ENCODE results near the gene HID1. TPM values are rescaled to one million over a fixed set of nuclear protein-coding genes. Genes with fewer than 3 reads are reported as not detected.

Gene HID1
- total RNA-seq, 1 donor from 2014 or later: 3.5 TPM

DNA sequence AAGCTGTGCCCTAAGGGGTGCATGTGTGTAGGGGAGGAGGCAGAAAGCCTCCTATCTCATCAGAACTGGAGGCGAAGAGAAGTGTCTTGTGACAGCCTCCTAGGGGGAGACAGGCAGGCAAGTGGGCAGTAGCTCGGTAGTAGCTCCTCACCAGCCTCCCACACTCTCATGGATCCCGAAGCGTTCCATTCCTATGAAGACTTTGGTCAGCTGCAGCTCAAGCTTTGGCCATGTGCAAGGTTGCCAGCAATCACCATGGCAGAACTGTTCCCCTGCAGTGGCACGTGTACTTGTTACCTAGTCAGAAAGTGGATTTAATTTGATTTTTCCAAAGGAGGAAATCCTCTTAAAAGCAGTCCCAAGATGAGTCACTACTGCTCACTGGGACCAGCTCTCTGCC is 46.6 kb upstream of the HID1 start:
- no peaks in the 10 kb centered on the region for H3K27me3 ChIP-seq
- TF ChIP-seq EZH2phosphoT487 (IDR thresholded peaks at IDR 0.05) (no peak), EZH2 (IDR thresholded peaks at IDR 0.05) (no peak), CTCF (IDR thresholded peaks at IDR 0.05) (no peak)
- Mint-ChIP-seq H3K27ac (peak overlapping the region; percentile 42), H3K27me3 (ENCODE audit: insufficient read depth, low read depth) (peaks cover 4% of the 10 kb centered on the region), H3K36me3 (peaks cover 29% of the 10 kb centered on the region), H3K4me1 (peaks cover 6% of the 10 kb centered on the region), H3K4me3 (no peak overlapping the region), H3K9me3 (no peaks in the 10 kb centered on the region)
- H3K9ac ChIP-seq: no peak overlapping the region
- no peak overlapping the region for H3K4me2 ChIP-seq
- no peaks in the 10 kb centered on the region for H4K20me1 ChIP-seq (ENCODE audit: low read depth)
- DNase-seq (ENCODE audit: low spot score): no peak
- H3K36me3 ChIP-seq: no peaks in the 10 kb centered on the region
- no peak overlapping the region for H3K4me3 ChIP-seq
- no peak overlapping the region for H2AFZ ChIP-seq (replicated peaks)
- no peaks in the 10 kb centered on the region for H3F3A ChIP-seq (ENCODE audit: low read depth)
- H3K79me2 ChIP-seq (ENCODE audit: low read depth): peaks cover 15% of the 10 kb centered on the region
- H3K9me3 ChIP-seq (ENCODE audit: low read depth): no peaks in the 10 kb centered on the region
- no peak overlapping the region for H3K27ac ChIP-seq
- no peaks in the 10 kb centered on the region for H3K4me1 ChIP-seq

GRCh38 chr17:75013092-75013559 is 40.6 kb upstream of the HID1 start:
- Histone ChIP-seq H3F3A (ENCODE audit: low read depth) (peaks cover 21% of the 10 kb centered on the region), H3K4me1 (peaks cover 14% of the 10 kb centered on the region), H3K27me3 (no peaks in the 10 kb centered on the region), H2AFZ (replicated peaks) (peak overlapping the region; percentile 87), H3K4me2 (peak overlapping the region; percentile 88), H3K36me3 (no peaks in the 10 kb centered on the region), H3K9me3 (ENCODE audit: low read depth) (no peaks in the 10 kb centered on the region), H3K4me3 (peak overlapping the region; percentile 78), H3K27ac (no peak overlapping the region), H4K20me1 (ENCODE audit: low read depth) (no peaks in the 10 kb centered on the region), H3K79me2 (ENCODE audit: low read depth) (peaks cover 28% of the 10 kb centered on the region), H3K9ac (peak overlapping the region; percentile 77)
- H3K36me3 Mint-ChIP-seq: peaks cover 9% of the 10 kb centered on the region
- peak overlapping the region; percentile 92 for H3K27ac Mint-ChIP-seq
- no peaks in the 10 kb centered on the region for H3K9me3 Mint-ChIP-seq
- no peak for DNase-seq (ENCODE audit: low spot score)
- H3K27me3 Mint-ChIP-seq (ENCODE audit: insufficient read depth, low read depth): peaks cover 4% of the 10 kb centered on the region
- TF ChIP-seq EZH2phosphoT487 (IDR thresholded peaks at IDR 0.05) (no peak), CTCF (IDR thresholded peaks at IDR 0.05) (no peak), EZH2 (IDR thresholded peaks at IDR 0.05) (no peak)
- H3K4me3 Mint-ChIP-seq: peak overlapping the region; percentile 88
- H3K4me1 Mint-ChIP-seq: peaks cover 27% of the 10 kb centered on the region

GRCh38 chr17:75012346-75013091 is 40.0 kb upstream of the HID1 start, which contains the start of gene MRPL58:
TSS of gene MRPL58 (plus strand) at chr17:75012670. CDS start at chr17:75012687, 17 bp downstream.
- DNase-seq (ENCODE audit: low spot score): peak; percentile 95
- Histone ChIP-seq H3K36me3 (no peaks in the 10 kb centered on the region), H3K79me2 (ENCODE audit: low read depth) (peaks cover 28% of the 10 kb centered on the region), H3K9ac (peak within 1 kb of the TSS; percentile 77), H3K4me1 (peaks cover 14% of the 10 kb centered on the region), H3K4me2 (peak within 1 kb of the TSS; percentile 88), H3F3A (ENCODE audit: low read depth) (peaks cover 21% of the 10 kb centered on the region), H3K4me3 (peak within 1 kb of the TSS; percentile 78), H4K20me1 (ENCODE audit: low read depth) (no peaks in the 10 kb centered on the region), H2AFZ (replicated peaks) (peak within 1 kb of the TSS; percentile 87), H3K27me3 (no peaks in the 10 kb centered on the region), H3K9me3 (ENCODE audit: low read depth) (no peaks in the 10 kb centered on the region), H3K27ac (peak within 1 kb of the TSS; percentile 79)
- Mint-ChIP-seq H3K27me3 (ENCODE audit: insufficient read depth, low read depth) (peaks cover 4% of the 10 kb centered on the region), H3K36me3 (peaks cover 9% of the 10 kb centered on the region), H3K9me3 (no peaks in the 10 kb centered on the region), H3K27ac (peak within 1 kb of the TSS; percentile 92), H3K4me1 (peaks cover 27% of the 10 kb centered on the region), H3K4me3 (peak within 1 kb of the TSS; percentile 88)
- TF ChIP-seq CTCF (IDR thresholded peaks at IDR 0.05) (peak; percentile 55), EZH2phosphoT487 (IDR thresholded peaks at IDR 0.05) (no peak)
